K562 (cell line): ENCODE measurements around the gene ANKRD16. TPM values are rescaled to one million over a fixed set of nuclear protein-coding genes. Genes with fewer than 3 reads are reported as not detected.

ENCODE experiments used
- ATAC-seq: fragments of 200-7000 bp; cut with Tn5 transposase; 3 replicates; pipeline ENCODE4 v1.9.1; 2020; ENCODE audit warnings: moderate library complexity
- BruUV-seq: library from RNA; stranded (reverse); fragments of 400-500 nt; replicated peaks from 2 replicates; lab custom pipeline; 2021; lab: Mats Ljungman, UMichigan
- CTCF ChIA-PET: fragments of 300-600 bp; formaldehyde crosslinking; extraction: SDS; loops from one replicate; lab custom pipeline; 2021; ENCODE audit warnings: low intra/inter-chr PET ratio; lab: Yijun Ruan, JAX
- POLR2A ChIA-PET: fragments of 300-600, 350-650 bp; sonication (Branson Sonifier 250); formaldehyde crosslinking; extraction: SDS; loops from one replicate; lab custom pipeline; 2021; ENCODE audit warnings: antibody characterized with exemption, inconsistent platforms; lab: Yijun Ruan, JAX
- DNase-seq, 4 experiments: peaks; one replicate each; pipeline versions ENCODE4 v3.0.0 to v3.0.0-alpha.2; 2011 to 2018; ENCODE audit warnings: low spot score in 3 of 4, mixed read lengths in 3 of 4; ENCODE audit errors: extremely low read depth in 1 of 4
- FAIRE-seq: peaks from 2 replicates; lab custom pipeline; 2011; peaks lifted over from hg19 to GRCh38; lab: Jason Lieb, UNC
- H2AFZ ChIP-seq: 2 replicates; pipeline ENCODE4 v1.6.0; 2011; ENCODE audit warnings: low read depth, low read length, control low read depth, inconsistent platforms
- H3K27ac ChIP-seq: fragments of 200-600 bp; 3 replicates; pipeline ENCODE4 v1.8.0; 2011; ENCODE audit warnings: low read depth, mild to moderate bottlenecking, control low read depth, inconsistent platforms, low read length, moderate library complexity, mixed read lengths; ENCODE audit errors: extremely low read depth
- H3K27me3 ChIP-seq, 2 experiments: fragments of 300-600 bp in 1 of 2; 2 replicates in 1 of 2; 3 replicates in 1 of 2; pipeline versions ENCODE4 v1.6.0 to v1.8.0; 2011; ENCODE audit warnings: inconsistent platforms in 2 of 2, low read length in 2 of 2, mild to moderate bottlenecking in 1 of 2, mixed read lengths in 1 of 2, moderate library complexity in 1 of 2; ENCODE audit not compliant: control insufficient read depth in 2 of 2, insufficient read depth in 2 of 2
- H3K36me3 ChIP-seq: fragments of 300-600 bp; 3 replicates; pipeline ENCODE4 v1.8.0; 2011; ENCODE audit warnings: mild to moderate bottlenecking, low read length, inconsistent platforms; ENCODE audit not compliant: control insufficient read depth, insufficient read depth
- H3K4me1 ChIP-seq, 2 experiments: fragments of 200-600 bp in 1 of 2; replicated peaks in 1 of 2; 2 replicates in 1 of 2; 3 replicates in 1 of 2; pipeline versions ENCODE4 v1.5.1 to v1.8.0; 2011; ENCODE audit warnings: inconsistent platforms in 2 of 2, low read length in 2 of 2, mild to moderate bottlenecking in 1 of 2, mixed read lengths in 1 of 2, moderate library complexity in 1 of 2; ENCODE audit not compliant: control insufficient read depth in 2 of 2, insufficient read depth in 2 of 2
- H3K4me2 ChIP-seq: 2 replicates; pipeline ENCODE4 v1.6.1; 2011; ENCODE audit warnings: low read length, control low read depth, inconsistent platforms, mixed read lengths; ENCODE audit not compliant: insufficient read depth
- H3K4me3 ChIP-seq: fragments of 200-600 bp; sonication (generic), shearing (Covaris generic); 2 replicates; pipeline ENCODE4 v1.5.1; 2016; ENCODE audit warnings: control low read depth, inconsistent platforms
- H3K79me2 ChIP-seq: fragments of 200-600 bp; 3 replicates; pipeline ENCODE4 v1.8.0; 2011; ENCODE audit warnings: low read length, inconsistent platforms; ENCODE audit not compliant: control insufficient read depth, insufficient read depth
- H3K9ac ChIP-seq, 2 experiments: 2 replicates each; pipeline versions ENCODE4 v1.6.0 to v1.6.1; 2011; ENCODE audit warnings: low read depth in 2 of 2, low read length in 2 of 2, control low read depth in 1 of 2, inconsistent platforms in 1 of 2, mild to moderate bottlenecking in 1 of 2, mixed read lengths in 1 of 2; ENCODE audit not compliant: insufficient read depth in 1 of 2
- H3K9me1 ChIP-seq: one replicate; pipeline ENCODE4 v1.6.0; 2011; ENCODE audit warnings: inconsistent platforms, mild to moderate bottlenecking, low read length, moderate library complexity; ENCODE audit not compliant: control insufficient read depth, insufficient read depth
- H3K9me3 ChIP-seq: replicated peaks from 2 replicates; pipeline ENCODE4 v1.5.1; 2011; ENCODE audit warnings: low read depth, low read length, inconsistent platforms; ENCODE audit not compliant: control insufficient read depth, insufficient read depth
- H4K20me1 ChIP-seq: replicated peaks from 2 replicates; pipeline ENCODE4 v1.6.1; 2011; ENCODE audit warnings: low read length, inconsistent platforms, mixed read lengths; ENCODE audit not compliant: control insufficient read depth, insufficient read depth
- C11orf30 ChIP-seq: fragments of 450-650 bp; IDR thresholded peaks from 2 replicates; pipeline ENCODE4 v1.6.1; 2016; ENCODE audit warnings: low read depth, mild to moderate bottlenecking
- CHD1 ChIP-seq: fragments of 200-600 bp; sonication (generic); IDR thresholded peaks from one replicate; pipeline ENCODE4 v1.6.1; 2012; ENCODE audit warnings: mild to moderate bottlenecking, moderate library complexity, low read length, inconsistent platforms
- E2F3 ChIP-seq: fragments of 250-450 bp; sonication (Bioruptor Pico); IDR thresholded peaks from 2 replicates; pipeline ENCODE4 v1.4.0; 2020; ENCODE audit warnings: mild to moderate bottlenecking
- GATA2 ChIP-seq: sonication (generic); formaldehyde crosslinking; IDR thresholded peaks from 2 replicates; pipeline ENCODE4 v1.4.0; 2020; ENCODE audit warnings: mild to moderate bottlenecking, missing genetic modification reagents
- KLF16 ChIP-seq: IDR thresholded peaks from 2 replicates; pipeline ENCODE4 v1.6.1; 2016; ENCODE audit warnings: antibody characterized with exemption
- MAFK ChIP-seq: IDR thresholded peaks from 2 replicates; pipeline ENCODE4 v1.6.1; 2011; ENCODE audit warnings: low read length, improper control_type of control experiment
- MYBL2 ChIP-seq, 2 experiments: fragments of 450-650 bp in 1 of 2; sonication (generic) in 1 of 2; formaldehyde crosslinking in 1 of 2; IDR thresholded peaks; 2 replicates each; pipeline versions ENCODE4 v1.6.1 to v1.8.1; 2017 to 2022; ENCODE audit warnings: borderline replicate concordance in 1 of 2, inconsistent platforms in 1 of 2, low read depth in 1 of 2, mild to moderate bottlenecking in 1 of 2, missing genetic modification reagents in 1 of 2, moderate library complexity in 1 of 2
- NCOA6 ChIP-seq: fragments of 450-650 bp; IDR thresholded peaks from 2 replicates; pipeline ENCODE4 v1.6.1; 2017; ENCODE audit warnings: mild to moderate bottlenecking
- NFYB ChIP-seq: IDR thresholded peaks from 2 replicates; pipeline ENCODE4 v1.6.1; 2011; ENCODE audit warnings: mild to moderate bottlenecking, moderate library complexity; ENCODE audit not compliant: insufficient read length; ENCODE audit errors: extremely low read depth
- NONO ChIP-seq, 2 experiments: fragments of 200-400 bp in 1 of 2; fragments of 450-650 bp in 1 of 2; formaldehyde crosslinking in 1 of 2; IDR thresholded peaks; 2 replicates each; pipeline ENCODE4 v1.6.1; 2017; ENCODE audit warnings: low read depth in 2 of 2, mild to moderate bottlenecking in 2 of 2, moderate library complexity in 2 of 2, low read length in 1 of 2
- PHF8 ChIP-seq: fragments of 200-600 bp; sonication (generic); IDR thresholded peaks from 2 replicates; pipeline ENCODE4 v1.6.1; 2012; ENCODE audit warnings: mixed run types, mild to moderate bottlenecking, inconsistent platforms, low read length, moderate library complexity, borderline replicate concordance
- TEAD4 ChIP-seq, 2 experiments: sonication (generic) in 1 of 2; formaldehyde crosslinking in 1 of 2; IDR thresholded peaks; 2 replicates each; pipeline versions ENCODE4 v1.6.1 to v1.8.0; 2012 to 2022; ENCODE audit warnings: borderline replicate concordance in 1 of 2, inconsistent platforms in 1 of 2, low read length in 1 of 2, mild to moderate bottlenecking in 1 of 2, missing genetic modification reagents in 1 of 2
- ZNF239 ChIP-seq: fragments of 250-450 bp; sonication (Bioruptor Pico); IDR thresholded peaks from 2 replicates; pipeline ENCODE4 v1.4.0; 2020; ENCODE audit warnings: mild to moderate bottlenecking
- ZNF316 ChIP-seq: fragments of 450-650 bp; IDR thresholded peaks from 2 replicates; pipeline ENCODE4 v1.6.1; 2016
- WGBS: fragments of 100-300 bp; shearing (Covaris generic); methylation state at CpG from one replicate; pipeline ENCODE4 v1.1.6; 2016; ENCODE audit warnings: low coverage, mixed read lengths; ENCODE audit not compliant: insufficient coverage; ENCODE audit errors: missing lambda C conversion rate; 5-methylcytosine and 5-hydroxymethylcytosine counted together
- in situ Hi-C: fragments of 300-500 bp; cut with MboI; formaldehyde crosslinking; loops from 4 replicates; pipeline ENCODE4 v1.15.0; 2018; ENCODE audit warnings: inconsistent platforms, mixed read lengths
- intact Hi-C: fragments of 100-400 bp; cut with micrococcal nuclease; formaldehyde crosslinking; loops from 2 replicates; pipeline ENCODE4 v1.14.2; 2022
- polyA plus RNA-seq, 8 experiments: library from polyadenylated mRNA; depleted of rRNA in 4 of 8; stranded (reverse) in 5 of 8; unstranded in 3 of 8; fragments of >200 nt; fragmentation: Nextera tagmentation in 2 of 8; fragmentation: Illumina TruSeq in 1 of 8; extraction: Ambion mirVana in 2 of 8; extraction: Trizol in 1 of 8; gene quantifications; 2 replicates each; pipeline versions ENCODE4 v1.2.1 to v1.2.3, GENCODE V29; 2011 to 2014; ENCODE audit warnings: inconsistent platforms in 1 of 8, missing spikeins in 1 of 8
- total RNA-seq, 7 experiments: library from RNA; depleted of rRNA in 6 of 7; stranded (reverse); fragments of >200 nt in 6 of 7; fragmentation: Illumina TruSeq in 2 of 7; extraction: Trizol in 2 of 7; gene quantifications; 2 replicates each; pipeline versions ENCODE4 v1.2.1 to v1.2.3, GENCODE V29; 2011 to 2021; ENCODE audit warnings: low replicate concordance in 1 of 7
- TF ChIP-seq, protein P1 (sequence below): fragments of 450-650 bp; IDR thresholded peaks from 2 replicates; pipeline ENCODE4 v1.6.1; 2018; ENCODE audit warnings: mild to moderate bottlenecking, low read depth; ENCODE audit not compliant: partially characterized antibody
- TF ChIP-seq, protein P2 (sequence below): fragments of 250-450 bp; sonication (Bioruptor Pico); IDR thresholded peaks from 2 replicates; pipeline ENCODE4 v1.8.0; 2022; ENCODE audit warnings: moderate library complexity, mild to moderate bottlenecking, inconsistent platforms
- TF ChIP-seq, protein P3 (sequence below): fragments of 450-650 bp; conservative IDR thresholded peaks from 2 replicates; pipeline ENCODE4 v1.6.1; 2016; ENCODE audit warnings: missing genetic modification characterization, low read depth, mild to moderate bottlenecking, control low read depth, missing compliant biosample characterization

Gene ANKRD16
- total and polyA plus RNA-seq, 9 of the 15 experiments (the other 6 are each of a cell fraction or from before 2014, with no cell fraction given): 1.5 to 16.0 (median 9.5) TPM

DNA sequence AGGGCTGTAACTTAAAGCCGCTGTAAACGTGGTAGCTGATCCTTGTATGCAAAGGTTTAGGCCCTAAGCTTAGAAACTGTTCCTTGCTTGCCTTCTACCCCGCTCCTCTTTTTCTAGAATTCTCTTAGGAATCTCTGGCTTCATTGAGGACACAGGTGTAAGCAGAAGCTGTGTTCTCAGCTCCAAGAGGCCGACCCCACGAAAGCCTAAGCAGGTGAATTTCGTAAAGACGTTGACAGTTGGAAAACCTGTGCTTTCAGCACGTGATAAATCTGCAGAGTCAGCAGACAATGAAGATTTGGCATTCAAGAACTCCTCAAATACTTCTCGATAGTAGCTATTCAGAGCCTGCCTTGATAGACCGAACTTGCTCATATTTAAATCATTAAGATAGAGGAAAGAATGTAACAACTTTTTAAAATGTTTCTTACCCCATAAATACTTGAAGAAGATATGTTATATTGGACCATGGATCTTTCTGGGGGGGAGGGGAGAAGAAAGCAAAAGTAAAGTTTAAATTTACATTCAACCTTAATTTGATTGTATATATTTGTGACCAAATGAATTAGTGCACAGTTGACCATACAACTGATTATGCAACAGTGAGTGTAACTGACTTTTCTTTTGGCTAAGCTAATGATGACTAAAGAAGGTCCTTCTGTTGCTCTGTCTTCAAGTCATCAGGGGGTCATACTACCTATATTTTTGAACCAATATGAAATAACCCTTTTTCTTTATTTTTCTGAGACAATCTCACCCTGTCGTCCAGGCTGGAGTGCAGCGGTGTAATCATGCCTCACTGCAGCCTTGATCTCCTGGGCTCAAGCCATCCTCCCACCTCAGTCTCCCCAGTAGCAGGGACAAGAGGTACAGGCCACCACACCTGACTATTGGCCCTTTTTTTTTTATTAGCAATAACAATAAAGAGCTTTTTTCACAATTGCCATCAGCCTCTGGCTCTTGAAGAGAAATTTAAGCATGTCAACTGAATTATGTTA is 75.3 kb downstream of the ANKRD16 start:
- Histone ChIP-seq H3K27me3 (no peaks in the 10 kb centered on the region), H3K79me2 (peaks cover 56% of the 10 kb centered on the region), H2AFZ (peak overlapping the region; percentile 82), H3K9me3 (no peaks in the 10 kb centered on the region), H3K27ac (peak overlapping the region; percentile 98), H3K9me1 (no peaks in the 10 kb centered on the region), H3K9ac (peak overlapping the region; percentile 97 to 98; a peak in 3 of 4 replicates), H3K36me3 (peaks cover 19% of the 10 kb centered on the region; the same call in 2 of the 3 replicates), H4K20me1 (peaks cover 25% of the 10 kb centered on the region), H3K4me1 (peaks cover 12 to 27% of the 10 kb centered on the region in 2 experiments), H3K4me3 (peak overlapping the region; percentile 98), H3K4me2 (peak overlapping the region; percentile 88)
- 12% methylated on average over 11 of the region's 12 CpGs for WGBS
- peak; percentile 69 for FAIRE-seq
- ChIA-PET POLR2A (interaction anchor here (0.8 to 3.4 kb wide), 13 partner anchors 8 to 153 kb away, joined by 3 to 19 read pairs (median 5); no protein-coding TSS in a partner anchor), CTCF (no interaction called here)
- intact Hi-C loops: loop anchor here (5.0 kb wide), 3 partner anchors 33 to 78 kb away; partner anchors contain the start of gene FBH1
- BruUV-seq: TSS peak; percentile 84
- in situ Hi-C loops: no loop called here
- peak in 1 of 4 experiments; percentile 63 for DNase-seq
- peak; percentile 1; the same call in 1 of the 3 replicates for ATAC-seq
- TF ChIP-seq C11orf30 (peak; percentile 99), CHD1 (no peak), E2F3 (CRISPR knock-in tag) (no peak), NCOA6 (no peak), MYBL2 (IDR thresholded peaks at IDR 0.05; ENCODE audit: low read depth) (0 out of 2 replicates have a peak, but pooled peaks have one; percentile 17), MYBL2 (CRISPR knock-in tag; IDR thresholded peaks at IDR 0.05; ENCODE audit: borderline replicate concordance) (no peak), PHF8 (no peak), KLF16 (no peak), GATA2 (CRISPR knock-in tag) (no peak), ZNF239 (no peak; the same call in 1 of the 2 replicates), NONO (IDR thresholded peaks at IDR 0.05; ENCODE audit: low read depth in 2 of 2, low read length in 1 of 2) (no peak), ZNF316 (peak; percentile 99), MAFK (peak; percentile 98), NFYB (no peak), TEAD4 (IDR thresholded peaks at IDR 0.05; ENCODE audit: low read length) (0 out of 2 replicates have a peak, but pooled peaks have one; percentile 10), TEAD4 (CRISPR knock-in tag; IDR thresholded peaks at IDR 0.05; ENCODE audit: borderline replicate concordance) (no peak)
- TF ChIP-seq, protein P1, sequence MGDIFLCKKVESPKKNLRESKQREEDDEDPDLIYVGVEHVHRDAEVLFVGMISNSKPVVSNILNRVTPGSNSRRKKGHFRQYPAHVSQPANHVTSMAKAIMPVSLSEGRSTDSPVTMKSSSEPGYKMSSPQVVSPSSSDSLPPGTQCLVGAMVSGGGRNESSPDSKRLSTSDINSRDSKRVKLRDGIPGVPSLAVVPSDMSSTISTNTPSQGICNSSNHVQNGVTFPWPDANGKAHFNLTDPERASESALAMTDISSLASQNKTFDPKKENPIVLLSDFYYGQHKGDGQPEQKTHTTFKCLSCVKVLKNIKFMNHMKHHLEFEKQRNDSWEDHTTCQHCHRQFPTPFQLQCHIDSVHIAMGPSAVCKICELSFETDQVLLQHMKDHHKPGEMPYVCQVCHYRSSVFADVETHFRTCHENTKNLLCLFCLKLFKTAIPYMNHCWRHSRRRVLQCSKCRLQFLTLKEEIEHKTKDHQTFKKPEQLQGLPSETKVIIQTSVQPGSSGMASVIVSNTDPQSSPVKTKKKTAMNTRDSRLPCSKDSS: no peak
- TF ChIP-seq, protein P2, sequence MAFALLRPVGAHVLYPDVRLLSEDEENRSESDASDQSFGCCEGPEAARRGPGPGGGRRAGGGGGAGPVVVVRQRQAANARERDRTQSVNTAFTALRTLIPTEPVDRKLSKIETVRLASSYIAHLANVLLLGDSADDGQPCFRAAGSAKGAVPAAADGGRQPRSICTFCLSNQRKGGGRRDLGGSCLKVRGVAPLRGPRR (CRISPR knock-in tag): no peak
- TF ChIP-seq, protein P3, sequence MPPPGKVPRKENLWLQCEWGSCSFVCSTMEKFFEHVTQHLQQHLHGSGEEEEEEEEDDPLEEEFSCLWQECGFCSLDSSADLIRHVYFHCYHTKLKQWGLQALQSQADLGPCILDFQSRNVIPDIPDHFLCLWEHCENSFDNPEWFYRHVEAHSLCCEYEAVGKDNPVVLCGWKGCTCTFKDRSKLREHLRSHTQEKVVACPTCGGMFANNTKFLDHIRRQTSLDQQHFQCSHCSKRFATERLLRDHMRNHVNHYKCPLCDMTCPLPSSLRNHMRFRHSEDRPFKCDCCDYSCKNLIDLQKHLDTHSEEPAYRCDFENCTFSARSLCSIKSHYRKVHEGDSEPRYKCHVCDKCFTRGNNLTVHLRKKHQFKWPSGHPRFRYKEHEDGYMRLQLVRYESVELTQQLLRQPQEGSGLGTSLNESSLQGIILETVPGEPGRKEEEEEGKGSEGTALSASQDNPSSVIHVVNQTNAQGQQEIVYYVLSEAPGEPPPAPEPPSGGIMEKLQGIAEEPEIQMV: no peak
